ENCODE measurements around the gene ZBTB12.

The ZBTB12 gene

DNA sequence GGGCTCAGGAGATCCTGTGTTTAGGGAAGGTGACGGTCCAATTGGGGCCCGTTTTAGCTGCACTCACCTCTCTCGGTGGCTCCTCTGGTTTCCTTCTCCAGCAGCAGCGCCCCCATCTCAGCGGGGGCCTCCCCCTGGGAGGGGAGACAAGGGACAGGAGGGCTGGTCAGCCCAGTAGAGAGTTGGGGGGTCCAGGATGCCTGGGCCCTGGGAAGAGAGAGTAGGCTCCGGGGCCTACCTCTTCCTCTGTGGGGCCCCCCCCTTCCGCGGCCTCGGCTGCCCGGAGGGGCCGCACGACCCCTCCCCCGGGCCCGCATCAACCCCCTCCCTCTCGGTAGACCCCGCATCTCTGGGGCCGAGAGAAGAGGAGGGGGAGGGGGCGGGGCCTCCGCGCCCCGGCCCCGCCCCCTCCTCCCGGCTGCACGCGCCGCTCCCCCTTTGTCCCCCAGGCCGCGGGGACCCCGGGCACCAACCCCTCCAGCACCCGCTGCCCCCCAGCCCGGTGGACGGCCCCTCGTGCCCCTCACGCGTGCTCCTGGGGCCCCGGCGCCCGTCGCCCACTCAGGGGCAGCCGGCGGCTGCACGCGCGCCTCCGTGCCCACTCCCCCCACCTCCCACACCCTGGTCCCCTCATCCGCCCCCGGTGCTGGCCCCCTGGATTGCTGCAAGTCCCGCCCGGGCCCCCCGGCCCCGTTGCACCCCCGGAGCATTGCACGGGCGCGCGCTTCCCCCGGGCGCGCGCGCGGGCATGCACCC, 4.9 kb downstream of the ZBTB12 start:
- DNase-seq: no peak

DNA sequence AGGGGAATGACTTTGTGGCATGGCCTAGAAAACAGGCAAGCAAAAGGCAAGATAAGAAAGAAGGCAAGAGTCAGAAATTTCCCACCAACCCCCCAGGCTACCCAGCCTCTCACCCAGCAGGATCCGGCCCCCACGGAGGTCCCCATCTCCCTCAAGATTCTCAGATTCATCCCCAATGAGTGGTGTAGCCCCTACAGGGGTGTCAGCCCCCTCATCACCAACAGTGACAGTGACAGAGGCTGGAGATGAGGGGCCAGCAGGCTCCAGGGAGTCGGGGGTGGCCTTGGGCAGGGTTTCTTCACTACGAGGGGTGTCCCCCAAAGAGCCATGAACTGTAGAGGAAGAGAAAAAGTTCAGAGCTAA, 5.4 kb downstream of the ZBTB12 start:
- DNase-seq: no peak

DNA sequence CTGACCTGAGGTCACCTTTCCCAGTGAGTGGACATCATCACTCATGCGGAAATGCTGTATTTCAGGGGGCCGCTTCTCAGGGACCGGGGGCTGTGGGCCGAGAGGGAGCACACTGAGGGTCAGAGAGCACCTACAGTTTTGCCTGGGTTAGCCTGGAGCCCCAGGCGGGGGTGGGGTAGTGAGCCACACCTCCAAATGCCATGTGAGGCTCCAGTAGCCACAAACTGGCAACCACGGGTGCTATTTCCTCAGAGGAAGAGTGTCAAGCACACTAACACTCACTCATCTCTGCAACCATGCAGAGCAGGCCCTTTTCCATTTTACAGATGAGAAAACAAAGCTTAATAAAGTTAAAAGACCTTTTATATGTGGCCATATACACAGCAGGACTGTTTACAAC, 9.1 kb downstream of the ZBTB12 start:
- DNase-seq: no peak

DNA sequence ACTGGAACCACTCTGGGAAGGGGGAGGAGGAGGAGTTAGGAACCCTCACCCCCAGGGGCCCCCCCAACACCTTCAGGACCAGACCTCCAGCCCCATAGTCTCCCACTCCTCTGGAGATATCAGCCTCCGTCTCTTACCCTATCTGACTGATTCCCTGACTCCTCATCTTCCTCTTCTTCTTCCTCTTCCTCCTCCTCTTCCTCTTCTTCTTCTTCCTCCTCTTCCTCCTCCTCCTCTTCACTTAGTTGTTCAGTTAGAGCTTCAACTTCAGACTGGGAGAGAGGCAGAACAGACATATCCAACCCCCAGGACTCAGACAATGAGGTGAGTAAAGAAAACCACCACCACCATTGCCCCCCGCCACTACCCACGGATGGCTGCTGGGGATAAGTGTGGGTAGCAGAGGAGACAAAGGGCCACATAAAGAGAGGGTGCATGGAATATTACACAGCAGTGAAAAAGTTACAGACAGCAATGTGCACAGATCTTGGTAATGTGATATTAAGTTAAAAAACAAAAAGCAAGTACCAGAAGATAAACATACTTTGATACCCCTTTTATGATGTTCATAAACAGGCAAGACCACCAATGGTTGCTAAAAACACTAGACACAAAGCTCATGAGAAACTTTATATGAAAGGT, 12.4 kb downstream of the ZBTB12 start:
- no peak for DNase-seq

DNA sequence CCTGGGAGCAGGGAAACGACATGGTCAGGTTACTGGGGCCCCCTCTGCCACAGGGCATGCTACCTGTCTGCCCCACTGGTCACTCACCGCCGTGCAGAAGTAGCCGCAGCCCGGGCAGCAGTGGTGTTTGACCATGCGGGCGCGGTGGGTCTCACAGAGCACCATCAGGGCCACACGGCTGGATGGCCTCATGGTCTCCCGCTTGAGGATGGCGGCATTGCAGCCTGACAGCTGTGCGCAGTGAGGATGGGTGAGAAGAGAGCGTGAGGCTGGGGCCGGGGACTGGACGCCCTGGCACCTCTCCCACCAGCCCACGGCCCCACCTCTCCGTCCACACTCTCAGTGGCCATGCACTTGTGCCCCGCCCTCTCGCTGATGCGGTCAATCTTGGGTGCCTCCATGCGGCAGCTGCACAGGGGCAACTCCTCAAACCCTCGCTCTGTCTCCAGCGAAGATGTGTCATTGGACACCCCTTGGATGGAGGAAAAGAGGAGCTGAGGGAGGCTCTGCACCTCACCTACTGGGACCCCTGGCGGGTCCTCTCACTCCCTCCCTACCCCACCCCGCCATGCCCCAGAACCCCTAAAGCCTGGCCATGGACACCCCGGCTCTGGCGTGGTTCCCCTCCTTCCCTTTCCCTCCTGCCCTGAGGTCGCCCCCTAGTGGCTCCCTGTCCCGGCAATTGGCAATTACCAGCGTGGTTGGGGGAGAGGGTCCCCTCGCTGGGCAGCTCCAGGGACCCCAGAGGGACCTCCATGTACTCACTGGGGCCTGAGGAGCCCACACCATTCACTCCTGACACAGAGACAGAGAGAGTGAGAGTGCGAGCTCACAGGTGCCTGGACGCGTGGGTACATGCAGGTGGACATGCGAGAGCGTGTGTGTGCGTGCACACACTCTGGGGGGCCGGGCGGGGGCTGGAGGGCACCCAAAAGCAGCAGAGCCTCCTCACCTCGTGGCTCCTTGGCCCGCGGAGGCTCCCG, 13.3 kb downstream of the ZBTB12 start:
- DNase-seq: peak; percentile 53

DNA sequence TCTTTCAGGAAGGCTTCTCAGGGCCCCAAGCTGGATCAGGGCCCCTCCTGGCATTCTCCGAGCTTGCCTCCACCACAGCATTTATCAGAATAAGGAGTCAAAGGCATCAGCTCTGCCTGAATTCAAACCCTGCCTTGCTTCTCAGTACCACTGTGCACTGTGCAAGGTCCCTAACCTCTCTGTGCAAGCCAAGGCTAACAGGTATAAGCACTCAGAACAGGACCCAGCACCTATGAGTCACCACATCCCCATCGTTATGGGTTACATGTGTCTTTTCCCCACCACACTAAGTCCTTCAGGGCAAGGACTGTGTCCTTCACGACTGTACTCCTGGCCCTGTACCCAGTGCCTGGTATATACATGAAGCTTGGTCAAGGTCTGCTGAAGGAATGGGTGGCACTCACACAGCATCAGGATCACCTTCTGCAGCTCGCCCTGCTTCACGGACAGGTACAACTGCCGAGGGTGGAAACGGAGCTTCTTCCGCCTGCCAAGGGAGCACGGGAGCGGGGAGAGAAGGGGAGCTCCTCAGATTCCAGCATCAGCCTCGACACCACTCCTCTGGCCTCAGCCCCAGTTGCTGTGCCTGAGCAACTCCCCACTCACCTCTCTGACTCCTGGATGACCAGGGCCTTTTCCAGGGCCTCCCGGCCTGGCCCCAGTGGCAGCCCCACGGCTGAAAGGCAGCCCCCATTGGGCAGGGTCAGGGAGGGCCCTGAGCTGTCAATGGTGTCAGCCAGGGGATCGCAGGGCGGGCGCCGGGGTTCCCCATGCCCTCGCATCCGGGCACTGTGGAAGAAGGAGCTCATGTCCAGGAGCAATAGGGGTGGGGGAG, 14.5 kb downstream of the ZBTB12 start:
- DNase-seq: no peak

DNA sequence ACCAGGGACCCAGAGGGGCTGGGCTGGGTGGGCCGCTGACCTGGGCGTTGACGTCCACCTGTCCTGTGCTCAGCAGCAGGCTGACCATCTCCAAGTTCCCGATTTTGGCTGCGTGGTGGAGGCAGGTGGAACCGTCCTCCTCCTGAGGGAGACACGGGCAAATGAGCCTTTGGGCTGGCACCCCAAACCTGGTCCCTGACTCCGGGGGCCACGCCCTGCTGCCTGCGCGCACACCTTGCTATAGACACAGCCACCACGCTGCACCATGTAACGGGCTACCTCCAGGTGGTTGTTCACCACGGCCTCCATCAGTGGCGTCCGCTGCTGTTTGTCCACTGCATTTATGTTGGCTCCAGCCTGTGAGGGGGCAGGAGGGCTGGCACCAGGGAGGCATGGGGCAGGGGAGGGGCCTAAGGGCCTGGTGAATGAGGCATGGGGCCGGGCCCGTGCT, 15.3 kb downstream of the ZBTB12 start:
- DNase-seq: no peak

DNA sequence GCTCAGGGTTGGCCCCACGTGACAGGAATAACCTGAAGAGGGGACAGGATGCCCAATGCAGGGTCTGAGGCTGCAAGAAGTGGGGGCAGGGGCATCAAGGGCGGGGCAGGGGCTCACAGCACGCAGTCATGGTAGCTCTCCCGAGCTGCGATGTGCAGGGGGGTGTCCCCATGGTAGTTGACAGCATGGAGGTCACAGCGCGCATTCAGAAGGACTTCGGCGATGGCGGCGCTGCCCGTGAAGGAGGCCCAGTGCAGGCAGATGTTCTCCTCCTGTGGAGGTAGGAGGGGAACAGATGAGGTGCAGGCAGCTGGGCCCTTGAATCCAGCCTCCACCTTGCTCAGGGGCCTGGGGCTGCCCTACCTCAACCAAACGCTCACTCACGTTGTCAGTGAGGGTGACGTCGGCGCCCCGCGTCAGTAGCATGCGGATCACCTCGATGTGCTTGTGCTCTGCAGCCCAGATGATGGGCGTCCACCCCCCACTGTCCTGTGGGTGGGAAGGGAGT, 17.3 kb downstream of the ZBTB12 start:
- DNase-seq: no peak

DNA sequence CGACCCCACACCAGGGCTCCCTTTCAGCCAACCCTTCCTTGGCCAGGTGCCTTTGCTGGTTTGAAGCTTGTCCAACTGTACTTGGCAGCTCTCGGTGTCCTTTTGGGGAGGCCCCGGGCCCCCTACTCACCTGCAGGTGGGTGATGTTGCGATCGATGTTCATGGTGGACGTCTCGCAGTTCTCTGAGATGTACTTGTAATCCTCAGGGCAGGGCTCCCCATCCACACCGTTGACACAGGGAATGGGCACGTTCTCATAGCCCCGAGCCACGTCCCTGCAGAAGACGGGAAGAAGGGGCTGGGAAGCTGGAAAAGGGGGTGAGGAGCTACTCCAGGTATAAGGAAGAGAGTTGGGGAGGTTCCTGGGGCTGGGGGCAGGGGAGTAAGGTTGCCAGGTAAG, 18.2 kb downstream of the ZBTB12 start:
- DNase-seq: no peak

DNA sequence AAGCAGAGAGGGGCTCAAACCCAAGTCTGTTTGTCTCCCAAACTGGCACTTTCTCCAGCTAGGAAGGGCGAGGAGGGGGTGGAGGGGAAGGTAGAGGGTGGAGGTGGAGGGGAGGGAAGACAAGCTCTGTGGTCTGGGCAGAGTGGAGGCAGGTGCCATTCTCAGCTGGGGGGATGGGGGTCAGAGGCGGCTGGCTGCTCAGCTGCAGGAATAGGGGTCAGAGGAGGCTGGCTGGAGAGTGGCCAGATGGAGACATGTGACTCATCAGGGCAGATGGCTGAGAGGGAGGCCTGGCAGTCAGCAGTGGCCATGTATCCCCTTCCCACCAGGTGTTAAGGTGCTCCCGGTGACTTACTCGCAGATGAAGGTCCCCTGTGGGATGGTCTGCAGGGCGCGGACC, 19.5 kb downstream of the ZBTB12 start:
- no peak for DNase-seq

DNA sequence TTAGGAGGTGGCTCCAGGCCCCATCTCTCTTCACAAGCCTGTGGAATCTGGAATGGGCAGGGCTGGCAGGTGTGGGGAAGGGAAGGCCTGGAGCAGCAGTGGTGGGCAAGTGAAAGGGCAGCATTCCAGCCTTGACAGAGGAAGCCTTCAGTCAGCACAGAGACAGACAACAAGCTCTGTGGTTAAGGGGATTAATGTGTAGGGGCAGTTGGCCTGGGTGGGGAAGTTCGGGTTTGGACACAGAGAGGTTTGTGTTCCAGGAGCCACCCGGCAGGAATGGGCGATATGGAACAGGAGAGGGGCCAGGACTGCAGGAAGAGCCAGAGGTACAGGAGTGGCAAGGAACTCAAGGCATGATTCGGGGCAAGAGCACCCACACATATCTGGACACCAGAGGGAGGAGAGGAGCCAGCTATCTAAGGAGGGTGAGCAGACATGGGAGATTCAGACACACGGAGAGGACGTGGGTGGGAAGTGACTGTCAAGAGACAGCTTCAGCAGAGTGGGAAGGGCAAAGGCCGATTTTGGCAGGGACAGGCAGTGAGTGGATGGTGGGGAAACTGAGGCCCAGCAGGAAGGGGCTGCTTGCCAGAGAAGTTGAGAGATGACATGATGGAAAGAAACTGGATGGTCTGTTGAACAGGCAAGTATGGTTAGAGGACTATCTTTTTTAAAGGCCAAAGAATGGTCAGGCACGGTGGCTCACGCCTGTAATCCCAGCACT, 20.6 kb downstream of the ZBTB12 start:
- no peak for DNase-seq

DNA sequence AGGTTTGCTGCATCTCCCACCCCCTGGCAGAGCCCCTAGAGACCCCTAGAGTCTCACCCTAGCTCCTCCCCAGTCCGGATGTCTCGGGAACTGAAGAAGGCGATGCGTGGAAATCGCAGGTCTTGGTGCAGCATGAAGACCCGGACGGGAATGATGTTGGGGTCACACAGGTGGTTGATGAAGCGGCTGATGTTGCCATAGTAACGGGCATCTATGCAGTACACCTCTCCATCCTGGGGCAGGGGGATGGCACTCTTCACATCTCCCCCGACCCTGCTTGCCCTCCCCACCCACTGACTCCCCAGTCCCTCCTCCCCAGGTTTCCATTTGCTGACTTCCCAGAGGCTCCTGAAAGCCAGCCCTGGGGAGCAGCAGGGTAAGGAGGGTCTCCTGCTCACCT, 21.3 kb downstream of the ZBTB12 start:
- DNase-seq: no peak

DNA sequence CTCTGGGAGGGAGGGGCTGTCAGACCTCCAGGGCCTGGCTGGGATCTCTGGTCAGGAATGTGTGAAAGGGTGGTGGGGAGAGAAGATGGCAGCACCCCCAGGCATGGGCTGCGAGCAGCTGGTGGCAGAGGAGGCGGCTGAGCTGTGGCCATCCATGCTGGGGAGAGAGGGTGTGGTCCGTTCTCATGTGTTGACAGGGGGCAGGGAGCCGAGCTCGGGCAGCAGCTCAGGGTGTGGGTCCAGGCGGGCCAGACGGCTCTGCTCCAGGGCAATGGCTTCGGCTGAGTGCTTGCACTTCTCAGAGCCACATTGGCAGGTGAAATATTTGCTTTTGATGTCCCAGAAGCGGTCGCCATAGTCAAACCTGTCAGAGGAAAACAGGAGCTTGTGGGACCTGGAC, 22.0 kb downstream of the ZBTB12 start:
- DNase-seq: no peak

DNA sequence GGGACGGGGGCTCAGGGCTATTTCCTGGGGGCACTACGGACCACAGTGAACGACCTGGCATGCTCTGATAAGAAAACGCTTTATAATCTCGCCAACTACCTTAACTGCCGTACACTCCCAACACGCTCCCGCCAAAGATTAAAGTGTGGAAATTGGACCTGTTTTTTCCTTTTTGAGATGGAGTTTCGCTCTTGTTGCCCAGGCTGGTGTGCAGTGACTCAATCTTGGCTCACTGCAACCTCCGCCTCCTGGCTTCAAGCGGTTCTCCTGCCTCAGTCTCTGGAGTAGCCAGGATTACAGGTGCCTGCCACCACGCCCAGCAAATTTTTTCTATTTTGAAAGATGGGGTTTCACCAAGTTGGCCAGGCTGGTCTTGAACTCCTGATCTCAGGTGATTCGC, 22.7 kb downstream of the ZBTB12 start:
- DNase-seq: no peak

DNA sequence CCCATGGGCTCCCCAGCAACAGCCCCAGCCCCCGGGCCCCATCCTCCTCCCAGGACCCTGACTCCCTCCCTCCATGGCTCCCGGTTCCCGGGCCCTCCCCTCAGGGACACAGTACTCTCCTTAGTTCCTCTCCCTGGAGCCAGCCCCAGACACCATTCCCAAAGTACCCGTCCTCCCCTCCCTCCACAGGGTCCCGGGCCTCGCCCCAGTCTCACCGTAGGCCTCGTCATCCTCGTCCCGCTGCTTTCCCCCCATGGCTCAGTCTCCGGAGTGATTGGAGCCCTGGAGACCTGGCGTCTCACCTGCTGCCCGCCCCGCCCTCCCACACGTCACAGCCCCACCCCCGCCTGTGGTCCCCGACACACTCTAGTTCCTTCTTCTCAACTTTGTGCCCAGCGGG, 23.2 kb downstream of the ZBTB12 start, which contains the start of gene SLC44A4:
Gene SLC44A4, minus strand, starts transcription at position 272 of the 400 bp plus-strand sequence. Its CDS starts 17 bp downstream, at position 255.
- DNase-seq: no peak

DNA sequence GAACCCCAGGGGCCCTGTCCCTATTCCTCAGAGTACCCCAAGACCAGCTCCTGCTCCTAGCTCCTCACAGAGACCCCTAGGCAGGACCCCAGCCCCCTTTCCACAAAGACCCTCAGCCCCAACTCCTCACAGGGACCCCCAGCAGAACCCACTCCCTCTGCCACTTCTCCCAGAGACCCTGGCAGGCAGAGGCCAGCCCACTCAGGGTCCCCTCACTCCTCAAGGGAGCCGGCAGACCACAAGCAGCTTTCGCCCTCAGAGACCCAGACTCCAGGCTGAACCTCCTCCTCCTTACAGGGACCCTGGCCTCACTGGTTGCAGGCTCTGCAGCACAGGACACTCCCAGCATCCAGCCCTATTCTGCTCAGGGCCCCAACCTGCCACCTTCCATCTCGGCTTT, 23.7 kb downstream of the ZBTB12 start:
- DNase-seq: no peak

DNA sequence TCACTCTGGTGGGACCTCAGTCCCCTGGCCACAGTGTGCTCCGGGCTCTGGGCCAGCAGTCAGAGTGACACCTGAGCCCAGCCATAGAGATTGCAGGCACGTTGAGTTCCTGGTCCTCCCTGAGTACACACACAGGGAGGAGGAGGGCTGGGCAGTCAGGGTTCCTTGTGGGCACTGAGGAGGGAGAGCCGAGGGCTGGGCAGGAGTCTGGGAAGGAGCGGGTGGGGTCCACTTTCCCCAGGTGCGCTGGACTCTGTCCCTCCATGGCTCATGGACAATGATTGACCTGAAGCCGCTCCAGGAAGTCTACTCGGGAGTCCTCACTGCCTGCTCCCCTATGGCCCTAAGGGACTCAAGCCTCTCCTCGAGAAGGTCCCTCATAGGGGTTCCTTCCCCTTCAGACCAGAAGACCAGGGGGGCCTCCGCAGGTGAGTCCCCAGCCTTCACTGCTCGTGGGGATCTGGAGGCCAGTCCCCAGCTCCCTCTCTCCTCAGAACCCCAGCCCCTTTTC, 24.2 kb downstream of the ZBTB12 start:
- DNase-seq: no peak

DNA sequence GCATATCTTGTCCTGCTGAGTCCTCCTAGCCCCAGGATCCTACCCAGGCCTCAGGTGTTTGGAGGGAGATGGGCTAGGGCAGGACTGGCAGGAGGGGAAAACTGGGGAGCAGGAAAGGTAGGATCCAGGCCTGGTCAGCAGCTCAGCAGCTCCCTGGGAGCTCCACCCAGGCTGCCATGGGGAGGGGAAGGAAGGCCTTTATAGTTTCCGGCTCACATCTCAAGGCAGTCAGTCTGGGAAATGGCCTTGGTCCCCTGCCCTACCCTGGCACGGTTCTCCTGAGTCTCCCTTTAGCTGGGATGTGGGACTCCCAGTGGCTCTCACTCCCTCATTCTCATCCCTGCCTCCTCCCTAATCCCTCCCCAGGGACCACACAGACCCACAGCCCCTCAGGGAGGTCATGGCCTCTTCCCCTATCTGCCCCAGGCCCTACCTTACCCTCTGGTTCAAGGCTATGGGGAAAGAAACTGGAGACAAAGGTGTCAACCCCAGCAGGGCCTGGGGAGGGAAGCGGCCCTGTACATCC, 24.7 kb downstream of the ZBTB12 start:
- no peak for DNase-seq

DNA sequence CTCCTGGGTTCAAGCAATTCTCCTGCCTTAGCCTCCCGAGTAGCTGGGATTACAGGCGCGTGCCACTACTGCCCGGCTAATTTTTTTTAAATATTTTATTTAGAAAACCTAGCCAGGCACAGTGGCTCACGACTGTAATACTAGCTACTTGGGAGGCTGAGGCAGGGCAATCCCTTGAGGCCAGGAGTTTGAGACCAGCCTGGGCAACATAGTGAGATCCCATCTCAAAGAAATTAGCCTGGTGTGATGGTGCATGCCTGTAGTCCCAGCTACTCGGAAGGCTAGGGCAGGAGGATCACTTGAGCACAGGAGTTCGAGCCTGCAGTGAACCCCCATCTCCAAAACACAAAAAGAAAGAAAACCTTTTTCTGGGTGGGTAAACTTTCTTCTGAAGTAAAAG, 25.5 kb downstream of the ZBTB12 start:
- no peak for DNase-seq

DNA sequence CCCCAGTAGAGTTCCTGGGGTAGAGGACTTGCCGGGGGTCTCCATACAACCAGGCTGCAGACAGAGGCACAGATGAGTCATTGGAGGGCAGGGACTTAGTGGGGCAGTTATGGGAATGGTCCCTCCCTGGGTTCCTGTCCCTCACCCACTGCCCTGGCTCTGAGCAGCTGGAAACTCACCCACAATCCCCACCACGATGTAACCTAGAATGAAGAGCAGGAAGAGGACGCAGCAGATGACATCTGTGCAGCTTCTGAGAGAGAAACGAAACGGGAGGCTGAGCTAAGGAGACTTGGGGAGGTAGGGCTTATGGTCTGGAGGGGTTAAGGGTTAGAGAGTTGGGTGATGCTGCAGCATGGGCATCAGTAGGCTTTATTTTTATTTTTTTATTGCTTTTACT, 26.0 kb downstream of the ZBTB12 start:
- DNase-seq: no peak

Data from activated CD4-positive, alpha-beta T cell treated with anti-CD3 and anti-CD28 coated beads, Interleukin-2, amount 50 U/mL, for 4 hours (primary cell).